Stimulated activated CD4-positive, alpha-beta T cell treated with anti-CD3 and anti-CD28 coated beads, Interleukin-2, amount 100 ng/mL, for 24 hours (primary cell): ENCODE data around the gene CPED1.
"Not testable (repeated sequence)": the region's sequence is repeated elsewhere in the genome, so short reads cannot be mapped to it uniquely, and the experiment has no call there.

Source experiments
- DNase-seq, 2 donors: peaks; one replicate each; pipeline ENCODE4 v3.0.0-alpha.2; 2020

Gene CPED1

DNA sequence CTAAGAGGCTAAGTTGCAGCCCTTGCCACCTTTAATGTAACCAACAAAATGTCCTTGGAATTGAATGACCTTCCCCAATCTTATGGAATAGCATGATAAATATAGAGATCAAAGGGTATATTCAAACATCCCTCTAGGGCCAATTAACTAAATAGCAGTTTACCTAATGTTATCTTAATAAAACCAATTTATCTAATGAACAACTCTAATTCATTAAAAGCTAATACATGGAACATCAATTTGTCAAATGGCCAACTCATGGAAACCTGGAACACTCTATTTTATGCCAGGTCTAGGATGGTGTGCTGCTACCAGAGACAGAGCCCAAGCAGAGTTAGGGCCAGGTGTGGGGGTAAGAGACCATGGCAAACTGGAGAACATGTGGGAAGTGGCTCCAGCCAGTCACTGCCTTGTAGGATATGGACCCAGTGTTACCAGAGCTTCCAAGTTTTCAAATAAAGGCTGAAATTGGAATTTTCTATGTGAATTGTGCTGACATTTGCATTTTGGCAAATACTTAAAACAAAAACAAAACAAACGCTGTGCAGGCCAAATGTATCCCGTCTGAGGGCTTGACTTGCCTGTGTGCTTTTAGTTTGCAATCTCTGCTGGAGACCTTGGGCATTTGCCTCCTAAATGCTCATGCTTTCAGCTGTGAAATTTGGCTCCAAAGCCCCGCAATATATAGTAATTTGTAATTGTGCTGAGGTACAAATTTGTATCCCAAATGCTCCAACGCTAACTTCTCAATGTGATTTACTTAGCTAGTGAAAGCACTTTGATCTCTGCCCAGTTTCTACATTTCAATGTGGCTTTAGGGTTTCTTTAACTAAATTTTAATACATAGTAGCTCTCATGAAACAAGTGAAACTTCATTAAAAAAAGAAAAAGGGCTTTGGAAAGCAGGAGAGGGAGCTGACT lies 55.1 kb downstream of the CPED1 start:
- no peak for DNase-seq

DNA sequence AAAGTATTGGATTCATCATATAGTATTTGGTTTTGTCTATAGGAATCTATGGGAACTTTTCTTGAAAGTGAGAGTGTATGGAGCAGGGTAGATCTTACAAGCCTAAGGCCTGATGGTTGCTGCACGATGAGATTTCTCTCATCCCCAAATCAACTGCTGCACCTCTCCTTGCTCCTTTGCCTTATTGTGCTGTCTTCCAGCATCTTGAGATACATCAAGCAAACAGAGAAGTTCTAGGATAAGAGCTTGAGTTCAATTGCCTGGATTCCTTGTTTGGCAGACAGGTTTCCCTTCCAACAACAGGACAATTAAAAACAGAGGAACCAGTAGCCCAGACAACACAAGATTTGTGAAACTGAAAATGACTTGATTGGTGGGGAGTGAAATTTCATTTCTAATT lies 56.6 kb downstream of the CPED1 start:
- no peak for DNase-seq

DNA sequence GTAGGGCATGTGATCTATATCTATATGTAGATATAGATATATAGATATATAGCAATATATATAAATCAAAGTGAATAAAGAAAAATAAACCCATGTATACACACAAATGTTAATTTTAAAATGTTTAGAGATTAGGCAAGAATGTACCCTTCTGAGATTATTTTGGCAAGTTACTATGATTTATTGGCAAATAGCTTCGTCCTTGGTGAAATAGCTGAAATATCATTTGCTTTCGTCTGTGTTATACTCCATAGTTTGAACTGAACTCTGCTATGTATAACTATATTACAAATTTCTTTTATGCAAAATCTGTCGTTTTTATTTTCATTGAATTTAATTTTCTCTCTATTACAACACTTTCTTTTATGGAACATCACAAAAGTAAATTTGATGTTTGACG lies 57.5 kb downstream of the CPED1 start:
- DNase-seq = no peak

DNA sequence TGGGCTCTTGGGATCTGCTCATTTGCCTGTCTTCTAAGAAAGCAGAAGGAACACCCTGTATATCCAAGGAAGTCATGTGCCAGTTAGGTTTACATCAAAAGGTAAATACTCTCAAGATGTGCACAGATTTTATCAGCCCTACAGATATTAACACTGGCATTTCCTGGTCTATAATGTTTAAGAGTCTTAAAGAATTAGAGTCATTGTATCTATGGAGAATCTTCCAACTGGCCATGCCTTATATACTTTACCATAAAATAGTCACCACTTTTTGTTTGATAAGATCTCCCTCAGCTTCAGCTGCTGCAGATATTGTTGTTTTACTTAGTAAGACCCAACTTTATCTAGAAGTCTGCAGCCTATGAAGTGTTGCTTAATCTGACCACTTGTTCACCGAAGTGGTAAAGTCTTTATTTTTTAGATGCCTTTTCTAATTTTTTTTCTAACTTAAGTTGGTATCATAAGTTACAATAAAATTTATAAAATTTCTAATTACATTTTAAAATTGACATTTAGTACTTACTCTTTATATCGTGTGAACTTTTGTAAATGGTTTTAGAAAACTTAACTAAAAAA lies 58.5 kb downstream of the CPED1 start:
- DNase-seq = no peak

DNA sequence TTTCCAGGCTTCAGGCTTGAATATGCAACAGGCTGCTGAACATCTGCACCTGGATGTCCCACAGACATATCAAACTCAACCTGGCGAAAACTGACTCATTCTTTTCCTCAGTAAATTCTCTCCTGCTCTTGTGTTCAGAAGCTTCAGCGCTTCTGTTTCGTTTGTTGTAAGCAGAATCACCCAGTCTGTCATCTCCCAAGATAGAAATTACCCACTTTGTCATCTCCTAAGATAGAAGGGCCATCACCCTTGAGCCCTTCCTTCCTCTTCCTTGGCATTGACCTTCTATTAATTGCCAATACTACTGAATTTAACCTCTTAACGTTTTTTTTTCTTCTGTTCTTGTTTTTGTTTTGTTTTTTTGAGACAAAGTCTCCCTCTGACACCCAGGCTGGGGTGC lies 59.7 kb downstream of the CPED1 start:
- DNase-seq = no peak

DNA sequence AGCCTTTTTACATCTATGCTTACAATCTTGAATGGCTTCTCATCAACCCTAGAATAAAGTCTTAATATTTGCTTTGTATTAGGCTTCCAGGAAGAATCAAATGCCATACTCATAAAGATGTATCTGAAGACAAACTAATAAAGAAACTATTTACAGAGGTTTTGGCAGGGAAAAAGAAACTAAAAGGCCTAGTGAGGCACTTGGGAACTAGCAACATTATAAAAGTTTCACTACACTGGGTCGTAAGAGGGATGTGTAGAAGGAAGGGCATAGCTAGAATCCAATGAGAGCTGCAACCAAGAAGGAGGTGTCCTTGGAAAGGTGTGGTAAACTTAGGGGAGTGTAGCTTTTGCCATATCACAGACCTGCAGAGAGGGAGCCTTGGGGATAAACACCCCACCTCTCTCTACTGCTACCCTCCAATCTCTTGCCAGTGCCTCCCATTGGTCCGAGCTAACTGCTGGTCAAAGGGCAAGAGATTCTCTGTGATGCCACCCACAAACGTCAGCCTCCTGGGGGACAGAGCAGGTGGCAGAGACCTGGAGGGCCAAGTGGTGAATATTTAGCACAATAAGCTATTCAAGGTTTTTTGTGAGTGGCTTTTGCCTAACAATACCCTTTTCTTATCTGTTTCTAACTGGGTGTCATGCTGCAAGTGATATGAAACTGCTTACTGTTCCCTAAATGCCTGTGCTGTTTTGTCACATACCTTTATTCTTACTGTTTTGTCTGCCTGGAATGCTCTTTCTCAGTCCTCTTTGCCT lies 60.7 kb downstream of the CPED1 start:
- no peak for DNase-seq

DNA sequence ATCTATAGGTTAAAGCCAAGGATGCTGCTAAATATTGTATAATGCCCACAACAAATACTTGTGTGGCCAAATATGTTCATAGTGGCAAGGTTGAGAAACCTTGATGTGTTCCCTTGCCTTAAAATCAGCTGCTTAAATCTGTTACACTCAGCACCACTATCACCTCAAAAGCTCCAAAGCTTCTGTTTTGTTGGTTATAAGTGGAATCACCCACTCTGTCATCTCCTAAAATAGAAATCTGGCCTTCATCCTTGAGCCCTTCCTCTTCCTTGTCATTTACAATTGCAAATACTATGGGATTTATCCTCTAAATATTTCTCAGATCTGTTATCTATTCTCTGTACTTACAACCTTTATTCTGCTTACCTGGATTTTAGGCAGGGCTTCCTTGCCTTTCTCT lies 61.4 kb downstream of the CPED1 start:
- DNase-seq = no peak

DNA sequence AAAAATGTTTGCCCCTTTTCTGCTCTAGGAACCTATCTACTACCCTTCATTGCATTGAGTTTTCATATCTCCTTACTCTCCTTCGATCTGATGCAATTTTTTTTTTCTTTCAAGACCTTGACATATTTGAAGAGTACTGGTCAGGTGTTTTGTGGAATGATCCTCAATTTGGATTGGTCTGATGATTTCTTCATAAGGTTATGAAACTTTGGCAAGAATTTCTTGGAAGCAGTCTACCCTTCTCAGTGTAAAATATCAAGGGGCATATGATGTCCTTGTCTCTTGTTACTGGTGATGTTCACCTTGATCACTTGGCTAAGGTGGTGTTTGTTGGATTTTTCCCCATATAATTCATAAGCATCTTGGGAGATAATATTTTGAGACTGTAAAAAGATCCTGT lies 64.7 kb downstream of the CPED1 start:
- DNase-seq = no peak

DNA sequence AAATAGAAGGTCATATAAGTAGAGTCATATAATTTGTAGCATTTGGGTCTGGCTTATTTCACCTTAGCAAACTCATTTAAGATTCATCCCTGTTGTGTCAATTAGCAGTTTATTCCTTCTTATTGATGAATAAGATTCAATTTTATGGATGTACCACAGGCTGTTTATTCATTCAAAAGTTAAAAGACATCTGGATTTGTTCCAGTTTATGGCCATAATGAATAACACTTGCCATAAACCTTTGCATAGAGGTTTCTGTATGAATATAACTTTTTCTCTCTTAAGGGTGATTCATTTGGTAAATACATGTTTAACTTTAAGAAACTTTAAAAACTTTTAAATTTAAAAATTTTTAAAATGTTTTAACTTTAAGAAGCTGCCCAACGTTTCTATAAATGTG lies 66.4 kb downstream of the CPED1 start:
- no peak for DNase-seq

DNA sequence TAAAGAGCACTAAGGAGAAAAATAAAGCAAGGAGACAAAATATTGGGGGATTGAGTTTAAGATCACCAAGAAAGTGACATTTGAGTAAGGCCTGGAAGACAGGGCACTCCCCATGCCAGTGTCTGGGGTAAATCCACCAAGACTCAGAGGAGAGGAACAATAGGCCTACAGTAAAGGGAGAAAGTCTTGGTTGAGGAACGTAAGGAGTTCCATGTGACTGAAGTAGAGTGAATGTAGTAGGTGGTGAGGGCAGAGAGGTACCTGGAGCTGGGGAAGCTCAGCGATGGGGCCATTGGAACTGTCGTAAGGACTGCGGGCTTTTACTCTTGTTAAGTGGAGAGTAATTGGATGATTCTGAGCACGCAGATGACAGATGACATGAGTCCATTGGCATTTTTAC lies 69.4 kb downstream of the CPED1 start:
- no peak for DNase-seq

DNA sequence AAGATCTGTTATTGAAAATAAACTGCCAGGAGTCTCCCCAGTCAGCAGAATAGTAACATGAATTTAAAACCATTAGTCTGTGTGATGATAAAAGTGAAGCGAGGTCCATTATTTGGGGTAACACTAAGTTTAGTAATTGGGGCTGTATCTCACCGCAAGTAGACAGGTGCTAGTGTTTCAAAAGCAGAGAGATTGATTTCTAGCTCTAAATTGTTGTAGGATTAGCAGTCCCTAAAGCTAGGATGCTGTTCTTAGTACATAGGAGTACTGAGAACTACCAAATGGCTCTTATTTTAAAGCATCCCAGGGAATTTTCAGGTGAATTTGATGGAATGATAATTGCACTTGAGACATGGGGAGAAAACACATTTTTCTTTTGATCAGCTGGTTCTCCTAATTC lies 70.5 kb downstream of the CPED1 start:
- DNase-seq = no peak

DNA sequence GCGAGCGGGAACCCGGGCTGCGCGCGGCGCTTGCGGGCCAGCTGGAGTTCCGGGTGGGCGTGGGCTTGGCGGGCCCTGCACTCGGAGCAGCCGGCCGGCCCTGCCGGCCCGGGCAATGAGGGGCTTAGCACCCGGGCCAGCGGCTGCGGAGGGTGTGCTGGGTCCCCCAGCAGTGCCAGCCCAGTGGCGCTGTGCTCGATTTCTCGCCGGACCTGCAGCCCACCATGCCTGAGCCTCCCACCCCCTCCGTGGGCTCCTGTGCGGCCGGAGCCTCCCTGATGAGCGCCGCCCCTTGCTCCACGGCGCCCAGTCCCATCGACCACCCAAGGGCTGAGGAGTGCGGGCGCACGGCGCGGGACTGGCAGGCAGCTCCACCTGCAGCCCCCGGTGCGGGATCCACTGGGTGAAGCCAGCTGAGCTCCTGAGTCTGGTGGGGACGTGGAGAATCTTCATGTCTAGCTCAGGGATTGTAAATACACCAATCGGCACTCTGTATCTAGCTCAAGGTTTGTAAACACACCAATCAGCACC lies 71.5 kb downstream of the CPED1 start:
- not testable (repeated sequence) for DNase-seq

DNA sequence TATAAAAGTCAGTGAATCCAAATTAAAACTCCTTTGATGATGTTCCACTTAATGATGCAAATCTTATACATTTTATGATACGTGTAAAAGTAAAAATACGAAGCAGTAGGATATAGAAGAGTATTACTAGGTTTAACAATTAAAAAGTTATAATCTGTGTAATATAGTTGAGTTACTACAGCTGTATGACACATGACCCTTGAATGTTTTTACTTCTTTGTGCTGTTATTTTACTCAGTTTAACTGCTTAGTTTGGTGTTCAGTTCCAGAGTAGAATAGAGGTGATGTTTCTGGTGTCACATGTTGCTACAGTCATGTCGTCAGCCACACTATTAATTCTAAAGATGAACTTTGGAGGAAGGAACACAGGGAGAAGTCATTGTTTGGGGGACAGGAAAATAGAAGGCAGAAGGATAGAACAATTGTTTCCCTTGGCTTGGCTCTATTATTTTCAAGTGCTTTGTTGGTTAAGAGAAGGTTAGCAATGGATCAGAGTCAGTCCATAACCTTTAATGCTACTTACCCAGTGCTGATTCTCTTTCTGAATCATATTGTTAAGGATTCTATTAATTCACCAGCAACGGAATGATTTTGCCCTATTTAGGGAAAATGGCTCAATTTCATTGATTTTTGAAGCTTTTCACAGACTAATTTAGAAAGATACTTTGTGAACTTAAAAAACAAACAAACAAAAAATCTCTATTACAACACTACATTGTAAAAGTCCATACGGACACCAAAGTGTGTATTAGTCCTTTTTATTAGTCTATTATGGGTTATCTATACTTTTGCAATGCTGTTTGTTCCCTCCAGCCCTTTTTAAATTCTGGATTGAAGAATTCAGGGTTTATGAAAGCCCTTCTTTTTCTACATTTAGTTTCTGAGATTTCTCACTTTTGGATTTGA lies 73.4 kb downstream of the CPED1 start:
- no peak for DNase-seq

DNA sequence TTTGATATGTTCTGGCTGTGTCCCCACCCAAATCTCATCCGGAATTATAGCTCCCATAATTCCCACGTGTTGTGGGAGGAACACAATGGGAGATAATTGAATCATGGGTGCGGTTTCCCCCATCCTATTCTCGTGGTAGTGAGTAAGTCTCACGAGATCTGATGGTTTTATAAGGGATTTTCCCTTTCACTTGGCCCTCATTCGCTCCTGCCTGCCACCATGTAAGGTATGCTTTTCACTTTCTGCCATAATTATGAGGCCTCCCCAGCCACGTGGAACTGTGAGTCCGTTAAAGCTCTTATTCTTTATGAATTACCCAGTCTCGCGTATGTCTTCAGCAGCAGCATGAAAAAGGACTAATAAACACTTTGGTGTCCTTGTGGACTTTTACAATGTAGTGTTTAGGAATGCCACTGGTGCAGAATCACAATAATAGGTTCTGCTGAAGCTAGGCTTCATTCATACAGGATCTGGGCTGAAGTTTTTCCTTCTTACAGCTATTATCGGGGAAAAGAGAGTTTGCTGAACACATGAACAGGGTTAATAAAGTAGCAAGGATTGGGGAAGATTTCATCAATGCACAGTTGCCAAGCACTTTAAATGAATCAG lies 74.3 kb downstream of the CPED1 start:
- DNase-seq = no peak

DNA sequence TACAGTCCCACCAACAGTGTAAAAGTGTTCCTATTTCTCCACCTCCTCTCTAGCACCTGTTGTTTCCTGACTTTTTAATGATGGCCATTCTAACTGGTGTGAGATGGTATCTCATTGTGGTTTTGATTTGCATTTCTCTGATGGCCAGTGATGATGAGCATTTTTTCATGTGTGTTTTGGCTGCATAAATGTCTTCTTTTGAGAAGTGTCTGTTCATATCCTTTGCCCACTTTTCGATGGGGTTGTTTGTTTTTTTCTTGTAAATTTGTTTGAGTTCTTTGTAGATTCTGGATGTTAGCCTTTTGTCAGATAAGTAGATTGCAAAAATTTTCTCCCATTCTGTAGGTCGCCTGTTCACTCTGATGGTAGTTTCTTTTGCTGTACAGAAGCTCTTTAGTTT lies 79.2 kb downstream of the CPED1 start:
- DNase-seq = not testable (repeated sequence)

DNA sequence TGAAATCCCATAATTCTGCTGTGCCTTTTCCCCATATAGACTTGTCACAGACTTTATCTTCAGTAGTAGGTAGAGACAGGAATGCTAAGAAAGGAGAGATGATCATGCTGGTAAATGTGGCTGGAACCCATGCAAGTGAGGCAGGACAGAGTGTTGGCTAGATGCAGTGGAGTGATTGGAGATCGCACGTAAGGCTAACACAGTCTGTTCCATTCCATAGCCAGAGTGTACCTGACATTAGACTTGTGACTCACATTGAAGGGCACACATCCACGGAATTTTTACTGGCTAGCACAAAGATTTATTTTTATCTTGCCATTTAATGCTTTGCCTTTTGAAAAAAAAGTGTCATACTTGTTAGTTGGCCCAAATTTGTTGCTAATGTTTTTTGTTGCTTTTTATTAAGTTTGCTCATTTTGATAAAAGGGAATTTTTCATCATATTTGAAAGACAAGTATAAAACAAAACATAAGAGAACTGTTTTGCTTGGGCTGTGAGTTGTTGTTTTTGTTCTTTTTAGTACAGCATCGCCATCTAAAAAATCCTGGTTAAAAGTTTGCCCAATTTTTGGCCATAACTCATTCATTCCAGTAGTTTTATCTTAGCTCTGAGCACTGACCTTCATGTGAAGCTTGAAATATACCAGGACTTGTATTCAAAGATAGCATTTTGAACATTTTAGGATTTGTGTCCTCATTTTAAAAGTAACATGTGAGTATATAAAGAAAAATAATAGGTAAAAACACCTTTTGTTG lies 81.0 kb downstream of the CPED1 start:
- DNase-seq = no peak

DNA sequence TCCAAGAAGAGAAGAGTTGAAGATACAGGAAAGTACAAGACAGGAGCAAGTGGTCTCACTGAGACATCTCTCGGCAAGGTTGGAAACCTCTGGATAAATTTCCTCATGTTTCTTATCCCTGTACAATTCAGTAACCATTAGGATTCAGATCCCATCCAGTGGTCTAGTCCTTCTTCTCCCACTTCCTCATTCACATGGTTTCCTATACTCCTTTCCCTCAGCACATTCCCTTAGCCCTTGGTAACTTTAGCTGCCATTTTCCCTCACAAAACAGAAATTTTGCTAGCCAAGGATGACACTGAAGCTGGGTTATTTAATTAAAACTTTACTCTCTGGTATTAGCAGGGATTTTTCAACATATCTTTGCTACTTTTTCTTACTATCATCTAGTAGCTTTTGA lies 82.6 kb downstream of the CPED1 start:
- DNase-seq = no peak

DNA sequence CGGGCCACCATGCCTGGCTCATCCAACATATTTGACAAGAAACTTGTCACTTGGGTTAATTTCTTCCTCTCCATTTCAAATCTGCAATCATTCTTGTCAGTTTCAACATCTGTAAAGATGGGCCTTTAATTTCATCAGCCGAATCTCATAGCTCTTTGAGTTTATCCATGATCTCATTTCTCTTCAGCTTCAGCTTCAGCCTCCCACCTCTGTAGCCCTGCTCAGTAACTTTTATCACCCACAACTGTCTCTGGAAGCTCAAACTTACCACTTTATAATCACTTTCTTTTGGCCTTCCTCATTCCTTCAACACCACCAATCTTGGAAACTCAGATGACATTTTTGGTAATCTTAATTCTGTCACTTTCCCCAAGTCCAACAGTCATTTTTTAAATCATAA lies 83.2 kb downstream of the CPED1 start:
- no peak for DNase-seq

DNA sequence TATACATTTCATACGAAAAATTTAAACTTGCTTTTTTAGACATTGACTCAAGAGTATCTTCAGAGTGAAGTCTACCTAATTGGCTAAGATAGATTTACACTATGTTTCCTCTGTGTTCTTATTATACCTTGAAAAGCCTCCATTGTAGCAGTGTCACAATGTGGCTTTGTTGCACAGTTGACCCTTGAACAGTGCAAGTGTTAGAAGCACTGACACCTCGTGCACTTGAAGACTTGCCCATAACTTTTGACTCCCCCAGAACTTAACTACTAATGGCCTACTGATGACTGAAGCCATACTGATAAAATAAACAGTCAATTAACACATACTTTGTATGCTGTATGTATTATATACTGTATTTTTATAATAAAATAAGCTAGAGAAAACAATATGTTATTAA lies 84.3 kb downstream of the CPED1 start:
- no peak for DNase-seq

DNA sequence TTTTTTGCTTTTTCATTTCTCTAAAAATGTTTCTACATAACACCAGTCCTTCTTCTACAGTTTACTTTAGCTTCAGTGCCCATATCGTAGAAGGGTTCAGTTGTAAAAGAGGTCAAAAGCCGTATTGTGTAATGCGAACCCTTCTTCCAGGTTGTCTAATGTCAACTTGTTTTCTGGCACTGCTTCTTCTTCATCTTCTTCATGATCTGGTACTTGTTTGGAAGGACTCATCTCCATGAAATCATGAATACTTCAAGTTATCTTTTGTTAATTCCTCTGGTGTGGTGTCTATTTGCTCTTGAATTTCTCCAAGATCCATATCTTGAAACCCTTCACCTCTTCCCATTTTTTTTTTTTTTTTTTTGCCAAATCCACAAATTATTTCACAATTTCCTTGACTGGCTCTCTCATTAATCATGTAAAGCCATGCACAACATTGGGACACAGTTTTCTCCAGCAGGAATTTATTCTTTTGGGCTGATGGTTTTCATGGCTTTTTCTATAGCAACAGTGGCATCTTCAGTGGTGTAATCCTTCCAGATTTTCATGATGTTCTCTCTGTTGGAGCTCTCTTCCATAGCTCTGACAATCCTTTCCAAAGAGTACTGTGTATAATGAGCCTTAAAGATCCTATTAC lies 85.1 kb downstream of the CPED1 start:
- no peak for DNase-seq

DNA sequence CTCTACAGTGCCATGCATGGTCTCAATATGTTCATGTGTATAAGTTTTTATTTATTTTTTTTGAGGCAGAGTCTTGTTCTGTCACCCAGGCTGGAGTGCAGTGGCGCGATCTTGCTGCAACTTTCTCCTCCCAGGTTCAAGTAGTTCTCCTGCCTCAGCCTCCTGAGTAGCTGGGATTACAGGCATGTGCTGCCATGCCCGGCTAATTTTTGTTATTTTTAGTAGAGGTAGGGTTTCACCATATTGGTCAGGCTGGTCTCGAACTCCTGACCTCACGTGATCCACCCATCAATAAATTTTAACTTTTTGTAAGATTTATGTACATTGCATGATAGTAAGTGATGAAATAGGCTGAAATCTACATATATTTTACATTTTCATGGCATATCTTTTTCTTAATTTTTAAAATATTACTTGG lies 86.9 kb downstream of the CPED1 start:
- DNase-seq = not testable (repeated sequence)
